Stimulated activated CD8-positive, alpha-beta memory T cell treated with anti-CD3 and anti-CD28 coated beads, Interleukin-7, amount 100 ng/mL, for 48 hours (primary cell): ENCODE results near the gene ALX4.

Experiments
- DNase-seq, 2 donors: peaks; one replicate each; pipeline ENCODE4 v3.0.0-alpha.2; 2020; ENCODE audit warnings: low read depth in 1 of 2; ENCODE audit errors: extremely low read depth in 1 of 2

The ALX4 gene

DNA sequence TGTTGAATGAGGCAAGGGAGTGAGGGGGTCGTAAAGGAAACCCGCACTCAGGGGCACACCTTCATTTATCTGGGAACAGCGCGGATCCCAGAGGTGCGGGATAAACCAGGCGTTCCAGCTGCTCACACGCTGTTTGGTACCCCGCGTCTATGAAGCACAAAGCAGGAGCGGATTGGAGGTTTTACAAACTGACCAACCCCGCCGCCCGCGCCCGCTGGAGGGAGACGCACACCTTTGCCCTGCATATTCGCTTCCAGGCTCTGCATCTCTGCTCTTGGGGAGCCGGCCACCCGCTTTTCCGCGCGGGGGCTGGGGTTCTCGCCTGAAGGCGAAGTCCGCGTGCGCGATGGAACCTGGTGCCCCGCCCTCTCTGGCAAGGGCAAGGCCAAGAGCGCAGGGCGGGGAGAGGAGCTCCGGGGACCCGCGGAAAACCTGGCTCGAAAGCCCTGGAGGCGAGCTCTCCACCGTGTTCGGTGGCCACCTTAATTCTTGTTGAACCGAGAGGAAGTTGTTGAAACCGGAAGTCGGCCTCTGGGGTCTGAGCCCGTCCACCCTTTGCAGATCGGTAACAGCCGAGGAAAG, 6.8 kb upstream of the ALX4 start:
- DNase-seq = no peak

DNA sequence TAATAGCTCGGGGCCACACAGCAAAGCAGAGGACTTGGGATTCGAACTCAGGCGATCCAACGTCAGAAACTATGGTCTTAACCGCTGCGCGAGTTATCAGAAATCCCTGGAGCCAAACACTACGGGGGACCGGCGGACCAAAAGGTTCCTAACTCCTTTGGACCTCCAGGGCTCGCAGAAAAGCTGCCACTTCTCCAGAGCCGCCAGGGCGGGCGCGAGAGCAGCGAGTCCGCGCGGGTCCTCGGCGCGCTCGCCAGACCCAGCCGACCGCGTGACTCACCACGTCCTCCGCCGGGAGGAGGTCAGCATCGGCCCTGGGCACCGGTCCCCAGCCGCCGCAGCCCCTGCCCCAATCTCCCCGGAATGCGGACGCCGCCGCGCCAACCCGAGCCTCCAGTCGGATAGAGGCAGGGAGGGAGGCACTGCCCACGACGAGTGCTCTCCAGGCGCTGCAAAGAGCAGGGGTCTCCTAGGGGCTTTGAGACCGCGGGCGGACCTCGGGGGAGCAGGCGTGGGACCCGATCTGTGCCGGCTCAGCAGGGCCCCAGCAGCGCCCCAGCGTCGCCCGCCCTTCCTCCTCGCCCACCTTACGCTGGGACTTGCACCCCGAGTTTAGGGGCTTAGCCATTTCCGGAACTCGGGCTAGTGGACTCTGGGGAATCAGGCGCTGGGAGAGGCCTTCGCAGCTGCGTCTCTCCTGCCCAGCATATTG, 6.2 kb upstream of the ALX4 start:
- DNase-seq = no peak

DNA sequence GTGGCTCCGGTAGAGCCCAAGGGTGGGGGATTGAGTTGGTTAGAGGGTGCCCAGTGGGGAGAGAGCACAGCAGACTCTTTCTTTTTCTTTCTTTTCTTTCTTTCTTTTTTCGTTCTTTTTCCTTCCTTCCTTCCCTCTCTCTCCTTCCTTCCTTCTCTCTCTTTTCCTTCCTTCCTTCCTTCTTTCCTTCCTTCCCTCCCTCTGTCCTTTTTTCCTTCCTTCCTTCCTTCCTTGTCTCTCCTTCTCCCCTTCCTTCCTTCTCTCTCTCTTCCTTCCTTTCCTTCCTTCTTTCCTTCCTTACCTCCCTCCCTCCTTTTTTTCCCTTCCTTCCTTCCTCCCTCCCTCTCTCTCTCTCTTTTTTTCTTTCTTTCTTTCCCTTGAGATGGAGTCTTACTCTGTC, 4.8 kb upstream of the ALX4 start:
- DNase-seq = no peak

DNA sequence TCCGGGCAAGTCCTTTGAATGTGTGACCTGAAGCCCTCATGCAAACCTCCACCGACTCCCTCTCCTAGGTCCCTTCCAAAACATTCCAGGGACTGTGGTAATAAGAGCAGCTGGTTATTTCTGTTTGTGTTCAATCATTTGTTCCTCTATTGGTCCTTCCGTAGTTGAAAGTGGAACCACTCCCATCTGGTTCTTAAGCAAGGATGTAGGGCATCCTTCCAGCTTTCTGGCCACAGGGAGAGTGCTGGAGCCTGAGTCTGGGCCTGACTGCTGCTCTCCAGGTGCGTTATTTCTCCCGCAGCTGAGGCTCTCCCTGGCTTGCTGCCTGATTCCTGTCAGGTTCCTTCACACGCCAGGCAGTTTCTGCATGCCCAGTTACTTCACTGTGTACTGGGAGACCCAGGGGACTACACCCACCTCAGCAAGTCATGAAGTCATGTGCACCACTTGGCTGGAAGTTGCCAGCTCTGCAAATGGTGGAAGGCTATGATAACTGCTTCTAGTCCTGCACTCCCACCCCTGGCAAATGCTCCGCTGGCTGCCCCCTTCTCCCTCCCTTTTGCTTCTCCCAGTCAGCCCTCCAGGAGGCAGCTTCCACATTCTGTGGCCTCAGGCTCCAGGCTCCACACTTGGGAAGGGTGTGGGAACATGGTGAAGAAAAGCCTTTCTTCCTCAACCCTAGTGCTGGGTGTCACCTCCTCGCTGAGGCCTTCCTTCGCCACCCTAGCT, 4.0 kb upstream of the ALX4 start:
- DNase-seq = no peak

DNA sequence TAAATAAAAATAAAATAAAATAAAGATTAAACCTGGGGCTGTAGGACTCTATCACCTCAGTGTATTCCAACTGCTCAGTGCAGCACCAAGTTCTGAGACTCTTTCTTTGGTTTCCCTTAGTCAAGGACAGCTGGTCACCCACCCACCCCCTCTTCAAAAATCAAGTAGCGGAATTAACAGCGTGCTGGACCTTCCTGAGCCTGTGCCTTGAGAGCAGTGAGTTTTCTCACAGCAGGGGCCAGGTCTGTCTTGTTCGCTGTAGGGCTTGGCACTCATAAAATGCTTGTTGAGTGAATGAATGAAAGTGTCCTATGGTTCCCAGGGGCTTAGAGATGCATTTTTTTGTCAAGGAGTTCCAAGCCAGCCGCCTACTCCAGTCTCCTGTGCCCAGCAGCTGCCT, 2.9 kb upstream of the ALX4 start:
- no peak for DNase-seq

DNA sequence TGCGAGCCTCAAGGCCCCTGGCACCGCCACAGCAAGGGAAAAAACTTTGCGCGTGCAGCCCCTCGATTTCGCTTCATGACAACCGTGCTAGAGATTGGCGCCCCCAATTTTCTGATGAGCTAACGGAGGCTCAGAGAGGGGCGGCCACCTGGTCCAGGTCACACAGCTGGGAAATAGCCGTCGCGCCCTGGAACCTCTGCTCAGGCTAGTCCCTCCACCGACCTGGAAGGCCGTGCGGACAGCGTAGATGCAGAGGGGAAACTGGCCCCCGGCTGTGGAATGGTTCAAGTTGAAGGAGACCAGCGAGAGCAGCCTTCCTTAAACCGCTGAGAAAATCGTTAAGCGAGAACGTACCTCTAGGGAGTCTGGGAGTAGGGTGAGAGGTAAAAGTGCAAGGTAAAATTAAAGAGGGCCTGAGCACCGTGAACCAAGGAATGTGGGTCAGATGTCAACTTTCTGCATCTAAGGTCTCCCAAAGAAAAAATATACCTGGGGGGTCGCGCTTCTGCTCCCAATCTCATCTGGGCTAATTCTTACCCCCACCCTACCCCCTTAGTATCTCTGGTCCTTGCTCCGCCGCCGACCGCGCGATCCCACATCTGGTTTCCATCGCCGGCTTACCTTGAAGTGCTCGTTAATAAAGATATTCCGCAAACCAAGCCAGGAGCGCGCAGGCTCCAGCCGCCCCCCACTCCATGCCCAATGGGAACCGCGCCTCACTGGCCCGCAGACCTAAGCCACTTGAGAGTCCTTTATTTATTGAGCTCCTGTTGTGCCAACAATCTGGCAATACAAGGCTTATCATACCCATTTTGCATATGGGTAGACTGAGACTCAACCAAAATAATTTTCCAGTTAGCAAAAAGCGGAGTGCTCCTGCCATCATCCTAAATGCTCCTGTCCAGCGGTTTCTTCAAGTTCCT, 1.7 kb upstream of the ALX4 start:
- no peak for DNase-seq

DNA sequence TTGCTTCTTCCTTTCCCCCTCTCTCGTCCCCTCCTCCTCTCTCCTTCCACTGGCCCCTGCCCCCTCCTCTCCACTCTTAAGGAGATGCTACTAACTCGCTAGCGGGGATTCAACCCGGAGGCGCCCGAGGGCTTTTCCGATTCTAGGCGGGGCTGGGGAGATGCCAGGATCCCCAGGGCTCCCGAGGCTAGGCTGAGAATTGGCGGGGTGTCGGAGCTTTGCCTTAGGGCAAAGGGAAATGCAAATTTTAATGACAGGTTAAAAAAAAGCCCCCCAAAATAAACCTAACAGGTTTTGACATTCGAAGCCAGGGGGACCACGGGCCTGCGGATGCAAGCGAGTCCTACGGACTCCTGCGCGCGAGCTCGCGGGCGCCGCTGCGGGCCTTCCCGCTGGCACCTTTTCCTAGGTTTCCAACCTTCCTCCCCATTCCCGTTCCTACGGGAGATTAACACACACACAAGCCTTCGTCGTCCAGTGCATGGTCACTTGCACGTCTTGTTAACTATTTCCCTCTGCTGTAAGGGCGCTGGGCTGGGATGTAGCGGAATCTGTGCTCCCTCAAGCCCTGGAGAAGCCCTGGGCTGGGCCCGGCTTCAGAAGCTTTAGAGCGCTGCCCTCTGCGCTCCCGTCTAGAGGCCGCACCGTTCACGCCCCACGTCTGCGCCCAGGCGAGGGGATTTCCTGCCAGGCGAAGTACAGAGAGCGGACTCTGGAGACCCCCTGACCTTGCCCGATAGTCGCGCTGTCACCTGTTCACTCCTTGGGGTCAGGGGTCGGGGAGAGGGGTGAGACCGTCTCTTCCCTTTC, 729 bp upstream of the ALX4 start:
- no peak for DNase-seq

DNA sequence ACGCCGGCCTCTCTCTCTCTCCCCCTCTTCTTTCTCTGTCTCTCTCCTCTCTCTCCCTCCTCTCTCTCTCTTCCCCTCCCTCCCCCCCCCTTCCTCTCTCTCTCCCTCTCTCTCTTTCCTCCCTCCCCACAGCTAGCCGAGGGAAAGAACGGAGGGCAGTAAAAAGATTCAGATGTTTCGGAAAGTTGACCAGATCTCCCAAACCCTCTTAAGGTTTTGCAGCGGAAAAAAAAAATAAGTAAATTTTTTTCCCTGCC, 195 bp upstream of the ALX4 start:
- no peak for DNase-seq

DNA sequence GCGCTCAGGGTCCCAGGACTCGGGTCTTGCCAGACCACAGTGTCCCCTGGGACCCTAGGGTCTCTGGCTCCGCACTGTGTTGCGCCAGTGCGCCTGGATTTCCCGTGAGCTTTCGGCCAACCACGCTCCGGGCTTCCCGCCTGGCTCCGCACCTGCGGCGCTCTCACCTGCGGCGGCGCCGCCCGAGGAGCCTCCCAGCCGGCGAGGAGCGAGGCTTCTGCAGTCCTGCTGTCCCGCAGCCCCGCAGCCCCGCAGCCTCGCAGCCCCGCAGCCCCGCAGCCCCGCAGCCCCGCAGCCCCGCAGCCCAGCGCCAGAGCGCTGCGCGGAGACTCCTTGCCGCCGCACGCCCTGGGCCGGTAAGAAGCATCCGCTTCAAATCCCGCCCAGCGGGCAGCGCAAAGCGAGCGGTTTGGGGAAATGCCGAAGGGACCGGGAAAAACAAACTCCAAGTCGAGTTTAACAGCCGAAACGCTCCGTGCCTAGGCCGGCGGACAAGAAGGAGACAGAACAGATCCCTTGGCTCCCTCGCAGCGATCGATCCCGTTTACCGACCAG, 939 bp downstream of the ALX4 start:
- DNase-seq = no peak

DNA sequence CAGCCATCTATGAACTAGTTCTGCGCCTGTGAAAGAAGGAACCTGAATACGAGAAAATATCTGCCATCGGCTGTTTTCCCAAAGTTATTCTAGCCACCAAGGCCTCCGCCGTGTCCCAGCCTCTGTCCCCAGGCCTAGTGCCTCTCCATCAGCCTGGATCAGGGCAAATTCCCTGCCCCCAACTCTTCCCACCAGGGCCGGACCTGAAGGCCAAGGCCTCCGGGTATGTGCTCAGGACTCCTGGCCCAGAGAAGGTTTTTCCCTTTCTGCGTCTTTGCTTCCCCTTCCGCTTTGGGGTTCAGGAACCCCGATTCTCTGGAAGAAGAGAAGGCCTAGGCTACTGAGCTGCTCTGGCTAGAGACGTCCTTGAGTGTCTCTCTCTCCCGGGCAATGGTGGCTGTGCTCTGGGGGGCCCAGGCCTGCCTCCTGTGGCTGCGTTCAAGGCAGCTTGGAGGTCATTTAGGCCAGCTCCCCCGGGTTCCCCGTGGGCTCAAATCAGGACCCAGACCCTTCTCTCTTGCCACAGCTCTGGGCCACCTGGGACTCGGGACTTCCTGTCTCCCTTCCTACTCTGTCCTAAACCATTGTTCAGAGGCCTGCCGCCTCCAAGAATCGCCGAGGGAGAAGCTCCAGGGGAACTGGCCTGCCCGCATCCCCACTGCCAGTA, 1.6 kb downstream of the ALX4 start:
- DNase-seq = no peak

DNA sequence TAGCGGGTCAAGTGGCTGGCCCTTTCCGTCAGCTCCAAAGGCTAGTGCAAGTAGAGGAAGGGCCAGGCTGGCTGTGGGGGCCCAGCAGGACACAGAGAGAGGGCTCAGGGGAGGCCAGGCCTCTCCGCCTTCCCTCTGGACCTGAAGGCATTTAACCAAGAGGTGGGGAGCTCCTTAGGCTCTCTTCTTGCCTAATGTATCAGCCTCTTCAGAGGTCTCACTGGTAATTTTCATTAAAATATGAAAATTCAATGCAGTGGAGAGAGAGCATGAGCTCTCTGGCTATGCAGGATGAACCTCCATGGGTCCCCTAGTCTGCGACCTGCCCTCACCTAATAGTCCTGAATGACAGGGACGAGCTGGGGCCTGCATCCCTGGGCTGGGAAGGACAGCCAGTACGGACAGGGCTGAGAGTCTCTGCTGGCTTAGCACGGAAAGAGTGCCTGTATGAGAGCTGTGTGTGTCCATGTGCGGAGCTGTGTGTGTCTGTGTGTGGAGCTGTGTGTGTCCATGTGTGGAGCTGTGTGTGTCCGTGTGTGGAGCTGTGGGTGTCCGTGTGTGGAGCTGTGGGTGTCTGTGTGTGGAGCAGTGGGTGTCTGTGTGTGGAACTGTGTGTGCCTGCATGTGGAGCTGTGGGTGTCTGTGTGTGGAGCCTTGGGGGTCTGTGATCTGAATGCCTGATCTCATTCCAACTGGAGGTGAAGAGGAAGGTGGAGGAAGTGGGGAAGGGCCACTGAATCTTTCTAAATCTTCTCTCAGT, 2.4 kb downstream of the ALX4 start:
- no peak for DNase-seq

DNA sequence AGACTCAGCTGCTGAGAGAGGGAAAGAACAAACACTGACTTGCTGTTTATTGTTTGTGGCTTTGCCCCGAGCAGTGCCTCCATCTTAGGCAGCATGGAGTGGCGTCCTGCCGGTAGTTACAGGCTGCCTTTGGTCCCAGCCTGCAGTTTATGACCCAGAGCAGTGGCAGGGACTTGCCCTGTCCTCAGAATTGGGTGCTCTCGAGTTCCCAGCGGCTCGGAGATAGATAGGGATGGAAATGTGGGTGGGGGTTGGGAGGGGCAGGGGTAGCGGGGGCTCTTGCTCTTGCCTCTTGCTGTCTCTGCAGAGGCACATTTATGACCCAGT, 3.1 kb downstream of the ALX4 start:
- DNase-seq = no peak

DNA sequence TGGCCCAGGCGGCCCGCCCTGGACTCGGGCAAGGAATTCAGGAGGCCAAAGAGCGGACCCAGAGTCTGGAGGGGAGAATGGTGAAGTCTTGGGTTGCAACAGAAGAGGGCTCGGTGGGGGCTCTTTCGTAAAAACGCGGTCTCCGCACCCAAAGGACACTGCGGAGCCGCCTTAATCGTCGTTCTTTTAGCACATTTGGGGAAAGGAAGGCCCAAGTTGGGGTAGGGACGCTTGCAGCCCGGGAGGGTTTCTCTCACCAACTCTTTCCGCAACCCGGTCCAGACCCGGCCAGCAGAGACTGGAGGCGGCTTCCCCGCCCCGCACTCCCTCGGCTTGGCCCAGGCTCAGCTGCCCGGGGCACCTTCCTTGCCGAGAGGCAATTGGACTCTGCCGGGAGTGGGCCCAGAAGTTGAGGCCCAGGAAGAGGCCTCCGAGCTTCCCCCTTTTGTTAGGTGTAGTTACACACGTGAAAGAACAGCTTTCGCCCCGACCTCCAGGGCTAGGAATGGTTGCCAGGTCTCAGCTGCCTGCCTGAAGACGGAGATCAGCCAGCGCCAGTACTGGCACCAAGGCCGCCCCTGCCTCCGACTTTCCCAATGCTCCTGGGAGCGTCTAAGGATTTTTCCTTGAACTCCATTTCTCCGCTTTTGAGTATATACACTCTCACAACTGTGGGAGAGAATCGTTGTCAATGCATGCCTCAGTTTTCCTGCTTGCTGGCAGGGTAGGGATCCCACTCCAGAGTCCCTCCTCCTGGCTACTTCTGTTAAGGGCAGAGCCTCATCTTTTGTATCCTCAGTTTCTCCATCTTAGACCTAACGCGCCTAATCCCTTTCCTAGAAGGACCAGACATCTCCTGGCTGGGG, 3.7 kb downstream of the ALX4 start:
- no peak for DNase-seq

DNA sequence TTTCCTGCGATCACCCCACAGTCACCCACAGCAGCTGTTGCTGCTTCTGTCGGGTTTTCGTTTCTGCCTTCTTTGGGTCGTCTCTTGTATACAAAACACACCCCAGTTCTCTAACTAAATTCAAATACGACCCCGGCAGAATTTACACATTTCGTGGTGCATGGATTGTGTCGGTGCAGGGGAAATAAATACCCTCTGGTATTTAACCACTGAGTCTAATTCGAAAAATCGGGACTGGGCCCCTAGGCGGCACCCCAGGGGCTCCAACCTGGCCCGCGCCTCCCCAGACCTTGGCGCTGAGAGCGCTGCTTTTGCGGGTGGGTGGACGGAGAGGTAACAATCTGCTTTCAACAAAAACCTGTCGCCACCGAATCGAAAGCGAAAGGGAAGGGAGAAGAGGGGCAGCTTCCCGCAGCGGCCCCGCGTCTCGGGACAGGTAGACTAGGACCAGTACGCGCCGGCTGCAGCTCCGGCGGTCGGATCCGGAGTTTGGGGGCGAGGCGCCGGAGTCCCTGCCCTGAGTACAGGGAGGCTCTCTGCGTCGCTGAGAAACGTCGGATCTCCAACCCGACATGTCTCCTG, 4.4 kb downstream of the ALX4 start:
- DNase-seq = no peak

DNA sequence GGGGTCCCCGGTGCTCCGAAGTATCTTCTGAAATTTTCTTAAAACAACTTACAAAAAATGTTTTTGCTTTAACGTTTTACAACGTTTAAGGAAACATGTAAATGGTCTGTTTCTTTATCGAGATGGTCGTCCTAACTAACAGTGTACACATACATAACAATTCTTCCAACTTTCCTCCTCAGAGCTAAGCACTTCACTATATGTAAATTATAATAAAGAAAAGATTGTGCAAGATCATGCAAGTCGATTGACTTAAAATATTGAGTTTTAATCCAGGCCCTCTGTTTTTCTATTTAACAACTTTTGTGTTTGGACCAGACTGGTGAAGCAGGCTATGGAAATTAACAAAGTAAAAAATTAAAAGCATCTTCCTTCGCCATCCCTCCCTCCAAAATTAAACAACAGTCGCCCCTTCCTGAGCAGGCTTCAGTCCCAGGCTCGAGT, 4.9 kb downstream of the ALX4 start:
- no peak for DNase-seq

DNA sequence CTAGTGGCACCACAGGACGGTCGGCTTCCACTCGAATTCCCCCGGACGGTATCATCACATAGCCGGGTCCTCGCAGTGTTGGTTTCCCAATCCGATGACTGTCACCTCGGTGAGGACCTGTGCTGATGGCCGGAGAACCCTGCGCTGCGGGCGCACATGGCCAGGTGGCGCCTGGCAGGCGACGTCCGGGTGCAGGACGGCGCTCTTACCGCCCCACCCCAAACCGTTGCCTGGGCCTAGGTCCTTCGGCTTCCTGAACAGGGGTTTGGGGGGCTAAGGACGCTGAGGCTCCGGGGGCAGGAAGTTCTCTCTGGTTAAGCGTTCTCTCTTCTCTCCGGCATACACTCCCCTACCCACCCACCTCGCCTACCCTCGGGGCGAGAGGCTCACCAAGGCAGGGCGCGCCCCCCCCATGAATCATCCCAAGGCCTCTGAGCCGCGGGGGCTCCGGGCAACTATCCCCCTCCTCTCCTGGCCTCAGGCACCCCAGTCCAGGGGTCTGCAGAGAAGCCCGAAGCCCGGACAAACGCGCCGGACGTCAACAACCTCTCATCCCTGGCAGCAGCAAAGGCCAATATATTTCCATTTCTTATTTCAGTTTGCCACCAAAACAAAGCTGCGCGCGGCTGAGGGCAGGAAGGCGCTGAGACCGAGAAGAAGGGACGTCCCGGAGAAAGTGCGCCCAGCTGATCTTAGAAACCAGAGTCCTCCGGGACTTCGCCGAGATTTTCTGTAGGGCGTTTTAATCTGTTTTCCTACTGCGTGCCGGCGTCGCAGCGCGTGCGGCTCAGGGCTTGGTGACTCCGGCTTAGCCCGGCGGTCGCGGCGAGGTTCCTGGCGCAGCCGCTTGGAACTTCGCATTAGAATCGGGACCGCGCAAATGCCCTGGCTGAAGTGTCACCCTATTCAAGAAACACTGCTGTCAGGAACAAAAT, 5.6 kb downstream of the ALX4 start:
- DNase-seq = no peak

DNA sequence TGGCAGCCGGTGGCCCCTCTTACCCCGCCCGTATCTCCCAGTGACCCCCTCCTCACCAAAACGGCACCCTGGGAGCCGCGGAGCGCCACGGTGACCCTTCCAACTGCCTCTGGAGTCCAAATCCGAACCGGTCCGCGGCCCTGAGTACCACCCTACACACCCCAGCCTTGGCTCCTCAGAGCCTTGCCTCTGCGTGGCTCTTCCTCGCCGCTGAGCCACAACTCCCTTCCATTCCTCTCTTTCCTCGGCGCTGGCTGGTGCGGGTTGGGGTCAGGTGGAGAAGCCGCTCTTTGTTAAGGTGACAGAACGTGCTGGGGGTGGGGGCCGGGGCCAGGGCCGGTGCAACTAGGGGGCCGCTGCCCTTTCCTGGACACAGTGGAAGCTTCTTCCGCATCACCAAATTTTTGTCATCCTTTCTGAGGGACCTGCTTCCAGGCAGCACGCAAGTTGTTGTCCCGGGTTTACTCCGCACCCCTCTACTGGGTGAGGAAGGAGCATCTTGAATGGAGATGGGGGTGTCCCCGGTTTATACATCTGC, 6.5 kb downstream of the ALX4 start:
- DNase-seq = no peak
